GM21576 (cell line): ENCODE results near the gene PTPRN2.
"Not testable (repeated sequence)": the region's sequence is repeated elsewhere in the genome, so short reads cannot be mapped to it uniquely, and the experiment has no call there.

Experiments used
- ATAC-seq: cut with Tn5 transposase; IDR thresholded peaks from one replicate; pipeline ENCODE4 v1.9.1; 2021; ENCODE audit warnings: mild to moderate bottlenecking, moderate library complexity; ENCODE audit not compliant: unreplicated experiment

Gene PTPRN2

GRCh38 chr7:157853789-157854065, 733.9 kb downstream of the PTPRN2 start:
- ATAC-seq: no peak

GRCh38 chr7:157853076-157853788, 734.4 kb downstream of the PTPRN2 start:
- no peak for ATAC-seq

GRCh38 chr7:157851501-157852067, 736.0 kb downstream of the PTPRN2 start:
- no peak for ATAC-seq

GRCh38 chr7:157850481-157851444, 736.9 kb downstream of the PTPRN2 start:
- ATAC-seq: no peak

GRCh38 chr7:157849726-157850125, 737.9 kb downstream of the PTPRN2 start:
- no peak for ATAC-seq

- ATAC-seq: no peak
Observed at GRCh38 chr7:157849341-157849596, 738.4 kb downstream of the PTPRN2 start.

GRCh38 chr7:157848508-157849340, 738.9 kb downstream of the PTPRN2 start:
- ATAC-seq: no peak

- not testable (repeated sequence) for ATAC-seq
Observed at GRCh38 chr7:157847756-157848487, 739.7 kb downstream of the PTPRN2 start.

GRCh38 chr7:157846746-157847145, 740.9 kb downstream of the PTPRN2 start:
- not testable (repeated sequence) for ATAC-seq

GRCh38 chr7:157846271-157846670, 741.4 kb downstream of the PTPRN2 start:
- no peak for ATAC-seq

- no peak for ATAC-seq
Observed at GRCh38 chr7:157845203-157845835, 742.3 kb downstream of the PTPRN2 start.

- no peak for ATAC-seq
Observed at GRCh38 chr7:157844611-157845010, 743.0 kb downstream of the PTPRN2 start.

GRCh38 chr7:157844141-157844540, 743.5 kb downstream of the PTPRN2 start:
- no peak for ATAC-seq

GRCh38 chr7:157843336-157844140, 744.1 kb downstream of the PTPRN2 start:
- ATAC-seq: no peak

- no peak for ATAC-seq
Observed at GRCh38 chr7:157841773-157842370, 745.8 kb downstream of the PTPRN2 start.

GRCh38 chr7:157840914-157841772, 746.5 kb downstream of the PTPRN2 start:
- no peak for ATAC-seq

GRCh38 chr7:157840174-157840913, 747.3 kb downstream of the PTPRN2 start:
- no peak for ATAC-seq
